Thyroid gland (tissue), 4 donors: Measurements from ENCODE around the gene ANKS4B.

Experiments used
- CTCF ChIP-seq, 6 experiments: fragments of 200-600 bp in 3 of 6; fragments of 450-650 bp in 3 of 6; sonication (generic) in 3 of 6; IDR thresholded peaks; one replicate each; pipeline ENCODE4 v1.5.1; 2016 to 2019; ENCODE audit warnings: antibody characterized with exemption in 6 of 6, mild to moderate bottlenecking in 2 of 6, inconsistent platforms in 1 of 6, moderate library complexity in 1 of 6
- POLR2A ChIP-seq, 2 donors: fragments of 450-650 bp; IDR thresholded peaks; one replicate each; pipeline ENCODE4 v1.6.1; 2017; ENCODE audit warnings: antibody characterized with exemption in 2 of 2, mild to moderate bottlenecking in 2 of 2, moderate library complexity in 1 of 2

DNA sequence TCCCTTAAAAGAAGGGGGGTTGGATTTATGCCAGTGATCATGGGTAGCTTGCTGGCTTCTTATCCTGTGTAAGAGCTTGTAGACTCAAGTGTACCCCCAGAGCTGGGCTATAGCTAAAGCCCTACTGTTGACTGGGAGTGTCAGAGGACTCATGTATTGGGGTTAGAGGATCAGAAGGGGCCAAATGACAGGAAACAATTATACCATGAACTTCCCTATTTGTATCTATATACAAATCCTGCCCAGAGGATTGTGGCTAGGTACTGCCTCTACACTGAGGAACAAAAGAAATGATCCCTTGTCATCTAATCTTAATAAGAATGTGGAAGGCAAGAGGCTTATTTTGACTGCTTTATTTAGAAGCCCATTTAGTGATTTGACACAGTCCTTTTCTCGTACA is 36.4 kb upstream of the ANKS4B start:
- no peak for TF ChIP-seq CTCF (IDR thresholded peaks at IDR 0.05)
- TF ChIP-seq POLR2A (IDR thresholded peaks at IDR 0.05): no peak
